SK-N-DZ (cell line): ENCODE data around the gene KIF20A. TPM values are rescaled to one million over a fixed set of nuclear protein-coding genes. Genes with fewer than 3 reads are reported as not detected.
"Not testable (repeated sequence)": the region's sequence is repeated elsewhere in the genome, so short reads cannot be mapped to it uniquely, and the experiment has no call there.

Experiments used
- DNase-seq: peaks from one replicate; pipeline ENCODE4 v3.0.0-alpha.2; 2015; ENCODE audit warnings: low spot score
- polyA plus RNA-seq, 2 experiments: library from polyadenylated mRNA; depleted of rRNA; stranded (reverse); fragments of >200 nt; gene quantifications; 2 replicates each; pipeline ENCODE4 v1.2.3, GENCODE V29; 2014

The KIF20A gene
- polyA plus RNA-seq (2014; cell fraction: cytosol; rRNA removed): 193 and 213 TPM in 2 replicates
- 219 and 238 TPM in 2 replicates for polyA plus RNA-seq (2014; cell fraction: nucleus; rRNA removed)

GRCh38 chr5:138178516-138179276 lies at the start of gene KIF20A, which contains the start of gene BRD8:
Gene KIF20A (plus strand): TSS chr5:138179112. CDS start chr5:138179681, 569 bp downstream.
Gene BRD8 (minus strand): TSS chr5:138178630. CDS start chr5:138178614, 16 bp downstream.
- peak; percentile 98 for DNase-seq

GRCh38 chr5:138129347-138129746 lies 49.6 kb upstream of the KIF20A start:
- no peak for DNase-seq

GRCh38 chr5:138132543-138132942 lies 46.4 kb upstream of the KIF20A start:
- no peak for DNase-seq

GRCh38 chr5:138138949-138139780 lies 39.7 kb upstream of the KIF20A start, which contains the start of gene NME5:
Gene NME5 (minus strand): TSS chr5:138139428. CDS start chr5:138138780, 648 bp downstream.
- peak; percentile 73 for DNase-seq

GRCh38 chr5:138139781-138140090 lies 39.2 kb upstream of the KIF20A start:
- no peak for DNase-seq

GRCh38 chr5:138140268-138140667 lies 38.6 kb upstream of the KIF20A start:
- no peak for DNase-seq

- DNase-seq: no peak
Observed at GRCh38 chr5:138141734-138142133, 37.2 kb upstream of the KIF20A start.

GRCh38 chr5:138143578-138143977 lies 35.3 kb upstream of the KIF20A start:
- DNase-seq: not testable (repeated sequence)

- DNase-seq: no peak
Observed at GRCh38 chr5:138148811-138149210, 30.1 kb upstream of the KIF20A start.

GRCh38 chr5:138149530-138149929 lies 29.4 kb upstream of the KIF20A start:
- DNase-seq: no peak

- not testable (repeated sequence) for DNase-seq
Observed at GRCh38 chr5:138155977-138156376, 22.9 kb upstream of the KIF20A start.

GRCh38 chr5:138157626-138158025 lies 21.3 kb upstream of the KIF20A start:
- no peak for DNase-seq

GRCh38 chr5:138159666-138160065 lies 19.2 kb upstream of the KIF20A start:
- no peak for DNase-seq

- no peak for DNase-seq
Observed at GRCh38 chr5:138160706-138161105, 18.2 kb upstream of the KIF20A start.

GRCh38 chr5:138163721-138164120 lies 15.2 kb upstream of the KIF20A start:
- DNase-seq: no peak

- no peak for DNase-seq
Observed at GRCh38 chr5:138169124-138169523, 9.8 kb upstream of the KIF20A start.

GRCh38 chr5:138170299-138170698 lies 8.6 kb upstream of the KIF20A start:
- DNase-seq: no peak

- DNase-seq: peak; percentile 10
Observed at GRCh38 chr5:138177941-138178515, 884 bp upstream of the KIF20A start.

- peak; percentile 13 for DNase-seq
Observed at GRCh38 chr5:138179277-138179857, 455 bp downstream of the KIF20A start.

- peak; percentile 73 for DNase-seq
Observed at GRCh38 chr5:138180183-138180782, 1.4 kb downstream of the KIF20A start.

GRCh38 chr5:138180841-138181240 lies 1.9 kb downstream of the KIF20A start:
- DNase-seq: no peak
